ENCODE data around the gene CCDC60.

CCDC60 gene

DNA sequence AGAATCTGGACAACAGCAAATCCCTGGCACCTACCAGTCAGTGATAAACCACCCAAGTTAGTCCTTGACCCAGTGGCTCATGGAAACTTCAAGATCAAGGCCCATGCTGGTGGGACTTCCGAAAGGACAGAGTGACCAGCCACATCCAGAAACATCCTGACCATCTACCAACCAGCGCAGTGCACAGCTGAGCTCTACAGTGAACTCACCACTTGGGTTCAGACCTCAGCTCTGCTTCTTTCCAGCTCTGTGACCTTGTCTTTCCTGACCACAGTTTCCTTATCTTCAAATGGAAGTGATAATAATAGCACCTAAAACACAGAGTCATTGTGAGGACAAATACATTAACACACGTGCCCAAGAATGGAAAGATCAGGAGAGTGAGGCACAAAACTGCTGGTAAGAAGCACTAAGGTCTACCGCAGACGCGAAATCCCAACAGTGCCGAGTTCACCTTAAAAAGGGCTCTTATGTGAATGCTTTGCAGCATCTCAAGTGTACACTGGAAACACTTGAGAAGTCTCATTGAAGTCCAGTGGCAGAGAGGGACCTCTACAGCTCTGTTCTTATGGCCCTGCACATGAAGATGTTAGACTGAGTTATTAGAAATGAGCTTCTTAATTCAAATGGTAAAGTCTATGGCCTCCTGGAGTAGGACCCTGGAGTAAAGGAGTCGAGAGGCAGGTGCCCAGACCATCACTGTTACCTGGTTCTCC, 128.8 kb downstream of the CCDC60 start:
- Histone ChIP-seq H3K36me3 (no peaks in the 10 kb centered on the region), H3K4me1 (ENCODE audit: control insufficient read depth in 1 of 2, insufficient read depth in 1 of 2, low read depth in 1 of 2, low read length in 1 of 2) (no peaks in the 10 kb centered on the region), H3K27ac (no peak overlapping the region), H3K27me3 (no peaks in the 10 kb centered on the region), H3K4me3 (ENCODE audit: low read depth in 1 of 2, low read length in 1 of 2) (no peak overlapping the region), H3K9me3 (no peaks in the 10 kb centered on the region)
- TF ChIP-seq, protein P1, sequence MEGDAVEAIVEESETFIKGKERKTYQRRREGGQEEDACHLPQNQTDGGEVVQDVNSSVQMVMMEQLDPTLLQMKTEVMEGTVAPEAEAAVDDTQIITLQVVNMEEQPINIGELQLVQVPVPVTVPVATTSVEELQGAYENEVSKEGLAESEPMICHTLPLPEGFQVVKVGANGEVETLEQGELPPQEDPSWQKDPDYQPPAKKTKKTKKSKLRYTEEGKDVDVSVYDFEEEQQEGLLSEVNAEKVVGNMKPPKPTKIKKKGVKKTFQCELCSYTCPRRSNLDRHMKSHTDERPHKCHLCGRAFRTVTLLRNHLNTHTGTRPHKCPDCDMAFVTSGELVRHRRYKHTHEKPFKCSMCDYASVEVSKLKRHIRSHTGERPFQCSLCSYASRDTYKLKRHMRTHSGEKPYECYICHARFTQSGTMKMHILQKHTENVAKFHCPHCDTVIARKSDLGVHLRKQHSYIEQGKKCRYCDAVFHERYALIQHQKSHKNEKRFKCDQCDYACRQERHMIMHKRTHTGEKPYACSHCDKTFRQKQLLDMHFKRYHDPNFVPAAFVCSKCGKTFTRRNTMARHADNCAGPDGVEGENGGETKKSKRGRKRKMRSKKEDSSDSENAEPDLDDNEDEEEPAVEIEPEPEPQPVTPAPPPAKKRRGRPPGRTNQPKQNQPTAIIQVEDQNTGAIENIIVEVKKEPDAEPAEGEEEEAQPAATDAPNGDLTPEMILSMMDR (IDR thresholded peaks at IDR 0.05) = no peak

DNA sequence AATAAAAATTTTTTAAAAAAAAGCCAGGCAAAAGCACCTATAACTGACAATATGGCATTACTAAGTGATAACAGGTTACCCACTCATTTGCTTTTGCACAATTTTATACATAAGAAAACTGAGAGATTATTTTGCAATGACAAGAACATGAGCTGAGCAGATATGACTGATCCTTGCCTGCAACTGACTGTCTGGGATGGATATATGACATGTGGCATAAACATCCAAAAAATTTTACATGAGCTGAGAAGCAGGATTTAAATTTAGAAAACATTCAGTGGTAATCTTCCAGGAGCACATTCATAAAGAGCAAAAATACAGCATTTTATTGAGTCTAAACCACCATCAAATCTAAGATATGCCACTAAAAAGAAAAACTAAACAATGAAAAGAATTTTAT, 133.8 kb downstream of the CCDC60 start:
- Histone ChIP-seq H3K4me1 (ENCODE audit: control insufficient read depth in 1 of 2, insufficient read depth in 1 of 2, low read depth in 1 of 2, low read length in 1 of 2) (no peaks in the 10 kb centered on the region), H3K9me3 (no peaks in the 10 kb centered on the region), H3K27ac (no peak overlapping the region), H3K4me3 (ENCODE audit: low read depth in 1 of 2, low read length in 1 of 2) (no peak overlapping the region), H3K36me3 (no peaks in the 10 kb centered on the region), H3K27me3 (no peaks in the 10 kb centered on the region)
- TF ChIP-seq, protein P1 (IDR thresholded peaks at IDR 0.05) = no peak

DNA sequence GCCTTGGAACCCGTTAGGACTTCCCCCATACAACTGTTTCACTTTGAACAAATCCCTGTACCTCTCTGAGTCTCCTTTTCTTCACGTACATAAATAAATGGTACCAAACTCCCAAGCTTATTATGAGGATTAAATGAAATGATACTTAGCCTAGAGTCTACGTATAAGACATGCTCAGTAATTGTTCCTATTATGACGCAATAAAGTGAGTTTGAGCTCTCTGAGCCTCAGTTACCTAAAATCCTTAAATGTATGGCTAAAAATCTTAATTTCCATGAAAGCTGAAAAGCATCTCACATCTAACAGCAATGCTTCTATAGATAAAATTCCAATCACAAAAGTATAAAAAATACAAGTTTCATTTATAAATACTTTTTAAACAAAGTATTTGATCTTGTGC, 141.1 kb downstream of the CCDC60 start:
- no peak overlapping the region for H3K4me3 ChIP-seq (ENCODE audit: low read depth in 1 of 2, low read length in 1 of 2)
- H3K9me3 ChIP-seq = no peaks in the 10 kb centered on the region
- no peaks in the 10 kb centered on the region for H3K27me3 ChIP-seq
- H3K4me1 ChIP-seq (ENCODE audit: control insufficient read depth in 1 of 2, insufficient read depth in 1 of 2, low read depth in 1 of 2, low read length in 1 of 2) = no peaks in the 10 kb centered on the region
- no peak overlapping the region for H3K27ac ChIP-seq
- H3K36me3 ChIP-seq = no peaks in the 10 kb centered on the region
- TF ChIP-seq, protein P1 (IDR thresholded peaks at IDR 0.05) = no peak

DNA sequence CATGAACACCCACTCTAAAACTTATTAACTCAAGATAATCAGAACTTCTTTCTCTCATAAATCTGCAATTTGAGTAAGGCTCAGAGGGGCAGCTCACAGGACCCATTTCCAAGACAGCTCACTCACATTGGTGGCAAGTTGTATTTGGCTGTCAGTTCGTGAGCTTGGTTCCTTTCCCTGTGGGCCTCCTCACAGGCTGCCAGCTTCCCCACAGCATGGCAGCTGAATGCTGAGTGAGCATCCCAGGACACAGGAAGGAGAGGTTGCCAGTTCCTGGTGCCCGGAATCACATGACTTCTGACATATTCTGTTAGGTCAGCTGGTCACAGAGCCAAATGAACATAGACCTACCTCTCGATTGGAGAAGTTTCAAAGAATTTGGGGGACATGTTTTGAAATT, 142.4 kb downstream of the CCDC60 start:
- H3K36me3 ChIP-seq = no peaks in the 10 kb centered on the region
- H3K27ac ChIP-seq = no peak overlapping the region
- H3K9me3 ChIP-seq = no peaks in the 10 kb centered on the region
- no peak overlapping the region for H3K4me3 ChIP-seq (ENCODE audit: low read depth in 1 of 2, low read length in 1 of 2)
- no peaks in the 10 kb centered on the region for H3K27me3 ChIP-seq
- H3K4me1 ChIP-seq (ENCODE audit: control insufficient read depth in 1 of 2, insufficient read depth in 1 of 2, low read depth in 1 of 2, low read length in 1 of 2) = no peaks in the 10 kb centered on the region
- TF ChIP-seq, protein P1 (IDR thresholded peaks at IDR 0.05) = no peak

DNA sequence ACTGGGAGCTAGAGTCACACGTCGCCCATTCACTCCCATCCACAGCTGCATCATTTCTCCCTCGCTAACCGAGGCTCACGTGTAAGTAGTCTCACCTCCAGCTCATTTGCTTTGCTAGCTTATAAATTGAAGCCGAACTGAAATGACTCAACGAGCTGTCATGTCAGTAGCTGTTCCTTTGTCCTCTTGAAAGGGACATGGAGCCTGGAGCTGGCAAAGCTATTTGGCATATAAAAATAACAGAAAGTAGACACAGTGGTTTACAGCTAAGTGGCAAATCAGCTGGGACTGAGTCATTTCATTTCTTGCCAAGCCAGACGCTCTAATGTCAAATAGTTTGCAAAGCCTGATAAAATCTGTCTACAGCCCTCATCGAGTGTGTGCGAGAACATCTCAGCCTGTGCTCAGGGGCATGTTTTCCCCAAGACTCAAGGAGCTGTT, 144.6 kb downstream of the CCDC60 start:
- Histone ChIP-seq H3K4me1 (ENCODE audit: control insufficient read depth in 1 of 2, insufficient read depth in 1 of 2, low read depth in 1 of 2, low read length in 1 of 2) (no peaks in the 10 kb centered on the region), H3K9me3 (no peaks in the 10 kb centered on the region), H3K27ac (no peak overlapping the region), H3K27me3 (no peaks in the 10 kb centered on the region), H3K4me3 (ENCODE audit: low read depth in 1 of 2, low read length in 1 of 2) (no peak overlapping the region), H3K36me3 (no peaks in the 10 kb centered on the region)
- TF ChIP-seq, protein P1 (IDR thresholded peaks at IDR 0.05) = no peak
